NCI-H2227 treated with DMSO at 0.1 percent for 48 hours (cell line): ENCODE data around the gene DLL4.
"Not testable (repeated sequence)": the region's sequence is repeated elsewhere in the genome, so short reads cannot be mapped to it uniquely, and the experiment has no call there.

Source experiments
- DNase-seq: peaks from one replicate; lab custom pipeline; 2025; lab: John Stamatoyannopoulos, UW

Gene DLL4

DNA sequence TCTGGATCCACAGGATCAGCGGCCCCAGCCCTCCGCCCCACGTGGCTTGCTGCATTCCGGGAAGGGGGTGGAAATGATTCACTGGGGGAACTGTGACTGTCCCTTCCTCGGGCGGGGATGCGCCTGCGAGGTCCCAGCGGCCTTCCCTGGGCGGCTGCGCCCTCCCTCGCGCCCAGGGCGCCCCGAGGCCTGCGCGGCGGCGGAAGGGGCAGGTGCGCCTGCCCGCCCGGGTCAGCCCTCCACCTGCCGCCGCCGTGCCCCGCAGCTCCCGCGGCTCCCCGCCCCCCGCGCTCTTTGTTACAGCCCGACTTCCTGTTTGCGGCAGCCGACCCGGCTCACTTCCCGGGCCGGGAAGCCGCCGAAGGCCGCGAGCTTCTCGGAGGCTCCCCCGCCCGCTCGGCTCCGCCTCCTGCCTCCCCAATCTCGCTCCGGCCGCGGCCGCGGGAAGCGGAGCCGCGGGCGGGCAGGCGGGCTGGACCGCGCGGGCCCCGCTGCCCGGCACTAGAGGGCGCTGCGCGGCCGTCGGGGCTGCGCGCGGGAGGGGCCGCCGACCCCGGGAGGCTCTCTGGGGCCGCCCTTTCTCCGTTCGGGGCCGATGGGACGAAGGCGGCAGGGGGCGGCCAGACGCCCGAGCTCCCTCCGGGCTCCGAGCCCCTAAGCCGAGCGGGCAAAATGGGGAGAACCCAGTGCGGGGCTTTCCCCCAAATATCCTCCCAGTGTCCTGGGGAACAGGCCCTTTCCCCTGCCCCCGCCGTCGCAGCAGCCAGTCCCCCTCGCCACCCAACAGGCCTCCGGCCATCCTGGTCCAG, 12.6 kb downstream of the DLL4 start:
- peak; percentile 36 for DNase-seq

- peak; percentile 3 for DNase-seq
Observed at GRCh38 chr15:40942337-40942854, 13.3 kb downstream of the DLL4 start.

- no peak for DNase-seq
Observed at GRCh38 chr15:40942878-40943277, 13.7 kb downstream of the DLL4 start.

- DNase-seq = no peak
Observed at GRCh38 chr15:40943764-40944365, 14.7 kb downstream of the DLL4 start.

- DNase-seq = no peak
Observed at GRCh38 chr15:40944510-40945296, 15.6 kb downstream of the DLL4 start.

GRCh38 chr15:40948706-40949473, 19.8 kb downstream of the DLL4 start:
- DNase-seq = no peak

DNA sequence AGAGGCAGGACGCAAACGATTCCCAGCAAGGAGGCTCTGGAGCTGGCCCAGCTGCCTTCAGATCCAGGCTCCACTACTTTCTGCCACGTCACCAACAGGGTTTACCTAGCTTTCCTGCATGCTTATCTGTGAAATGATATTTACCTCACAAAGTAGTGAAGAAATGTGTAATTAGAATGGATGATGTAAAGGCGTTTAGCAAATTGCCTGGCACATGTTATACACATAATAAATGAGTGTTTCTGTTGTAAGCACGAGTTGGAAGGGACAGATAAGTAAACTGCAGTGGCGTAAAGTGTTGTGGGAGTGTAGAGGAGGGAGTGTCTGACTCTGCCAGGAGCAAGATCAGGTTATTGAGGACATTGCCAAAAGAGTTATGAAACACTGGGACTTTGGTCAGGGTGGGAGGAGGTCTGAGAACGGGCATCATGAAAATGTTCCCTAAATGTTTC, 20.6 kb downstream of the DLL4 start:
- no peak for DNase-seq

- no peak for DNase-seq
Observed at GRCh38 chr15:40951764-40952163, 22.6 kb downstream of the DLL4 start.

DNA sequence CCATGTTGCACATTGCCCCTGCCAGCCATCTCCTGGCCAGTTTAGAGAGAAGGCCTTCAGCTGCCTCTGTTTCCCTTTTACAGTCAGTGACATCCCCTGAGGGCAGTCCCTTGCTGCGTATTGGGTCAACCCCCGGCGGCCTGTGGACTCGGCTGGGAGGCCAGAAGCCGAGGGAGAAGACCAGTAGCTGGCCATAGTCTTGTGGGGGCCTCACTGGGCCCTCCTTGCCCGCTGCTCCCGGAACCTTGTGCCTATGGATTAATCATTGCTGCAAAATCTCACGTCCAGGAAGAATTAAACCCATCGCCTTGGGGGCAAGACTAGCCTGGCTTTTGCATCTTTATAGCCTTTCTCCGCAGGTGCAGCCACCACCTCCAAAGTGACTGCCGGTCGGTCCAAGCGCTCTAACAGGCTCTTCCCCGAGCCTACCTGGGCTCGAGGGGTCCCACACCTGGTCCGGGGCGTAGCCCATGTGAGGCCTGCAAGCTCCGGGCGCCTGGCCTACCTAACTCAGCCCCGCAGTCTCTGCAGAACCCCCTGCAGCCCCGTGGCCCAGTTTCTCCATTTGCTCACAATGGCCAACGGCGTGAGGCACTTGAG, 23.3 kb downstream of the DLL4 start:
- no peak for DNase-seq

GRCh38 chr15:40952901-40953712, 24.0 kb downstream of the DLL4 start, which contains the start of gene CHAC1:
Gene CHAC1, plus strand, starts transcription at chr15:40953471. Its CDS starts 113 bp downstream, at chr15:40953584.
- DNase-seq = peak; percentile 68

DNA sequence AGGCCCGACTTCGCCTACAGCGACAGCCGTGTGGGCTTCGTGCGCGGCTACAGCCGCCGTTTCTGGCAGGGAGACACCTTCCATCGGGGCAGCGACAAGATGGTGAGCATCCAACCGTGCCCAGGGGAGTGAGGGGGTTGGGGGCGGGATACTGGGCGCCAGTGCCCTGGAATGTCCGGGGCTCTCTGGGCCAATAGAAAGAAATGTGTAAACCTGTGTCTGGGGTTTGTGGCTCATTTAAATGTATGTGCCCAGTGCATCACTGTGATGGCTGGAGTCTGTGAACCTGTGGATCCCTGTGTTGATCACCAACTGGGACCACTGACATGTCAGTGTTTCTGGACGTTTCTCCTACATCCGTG, 24.6 kb downstream of the DLL4 start:
- DNase-seq = no peak

DNA sequence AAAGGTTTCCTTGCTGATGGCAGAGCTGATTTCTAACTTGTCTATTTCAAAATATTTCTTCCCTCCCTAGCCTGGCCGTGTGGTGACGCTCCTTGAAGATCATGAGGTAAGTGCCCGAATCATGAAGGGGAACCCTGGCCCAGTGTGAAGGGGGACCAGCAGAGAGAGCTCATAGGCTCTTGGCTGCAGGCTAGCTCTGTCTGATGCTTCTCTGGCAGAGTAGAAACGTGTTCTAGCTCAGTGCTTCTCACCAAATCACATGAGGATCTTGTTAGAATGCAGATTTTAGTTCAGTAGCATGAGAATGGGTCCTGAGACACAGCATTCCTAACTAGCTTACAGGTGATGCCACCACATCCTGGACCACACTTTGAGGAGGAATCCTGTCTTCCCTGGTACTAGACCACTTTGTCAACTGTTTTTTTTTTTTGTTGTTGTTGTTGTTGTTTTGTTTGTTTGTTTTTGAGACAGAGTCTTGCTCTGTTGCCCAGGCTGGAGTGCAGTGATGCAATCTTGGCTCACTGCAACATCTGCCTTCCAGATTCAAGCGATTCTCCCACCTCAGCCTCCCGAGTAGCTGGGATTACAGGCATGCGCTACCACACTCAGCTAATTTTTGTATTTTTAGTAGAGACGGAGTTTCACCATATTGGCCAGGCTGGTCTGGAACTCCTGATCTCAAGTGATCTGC, 25.2 kb downstream of the DLL4 start:
- DNase-seq = not testable (repeated sequence)

GRCh38 chr15:40955141-40955903, 26.2 kb downstream of the DLL4 start:
- no peak for DNase-seq

- DNase-seq = no peak
Observed at GRCh38 chr15:40955930-40956540, 26.9 kb downstream of the DLL4 start.

- DNase-seq = no peak
Observed at GRCh38 chr15:40956541-40956982, 27.4 kb downstream of the DLL4 start.

DNA sequence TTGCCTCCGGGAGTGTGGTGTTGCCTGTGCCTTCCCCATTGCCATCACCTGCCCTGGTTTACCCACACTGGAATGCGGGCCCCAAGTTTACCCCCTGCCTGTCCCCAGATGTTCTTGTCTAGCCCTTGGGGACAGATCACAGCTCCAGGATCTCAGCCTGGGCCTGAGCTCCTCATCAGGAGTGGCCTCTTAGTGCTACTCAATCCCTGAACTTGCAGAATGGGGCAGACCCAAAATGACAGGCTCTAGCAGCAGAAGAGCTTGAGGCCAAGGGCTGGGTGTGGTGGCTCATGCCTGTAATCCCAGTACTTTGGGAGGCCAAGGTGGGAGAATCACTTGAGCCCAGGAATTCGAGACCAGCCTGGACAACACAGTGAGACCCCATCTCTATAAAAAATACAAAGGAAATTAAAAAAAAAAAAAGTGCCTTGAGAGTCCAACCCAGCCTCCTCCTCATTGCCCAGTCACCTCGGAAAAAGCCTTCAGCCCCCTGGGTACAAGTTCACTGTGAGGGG, 28.0 kb downstream of the DLL4 start:
- no peak for DNase-seq

DNA sequence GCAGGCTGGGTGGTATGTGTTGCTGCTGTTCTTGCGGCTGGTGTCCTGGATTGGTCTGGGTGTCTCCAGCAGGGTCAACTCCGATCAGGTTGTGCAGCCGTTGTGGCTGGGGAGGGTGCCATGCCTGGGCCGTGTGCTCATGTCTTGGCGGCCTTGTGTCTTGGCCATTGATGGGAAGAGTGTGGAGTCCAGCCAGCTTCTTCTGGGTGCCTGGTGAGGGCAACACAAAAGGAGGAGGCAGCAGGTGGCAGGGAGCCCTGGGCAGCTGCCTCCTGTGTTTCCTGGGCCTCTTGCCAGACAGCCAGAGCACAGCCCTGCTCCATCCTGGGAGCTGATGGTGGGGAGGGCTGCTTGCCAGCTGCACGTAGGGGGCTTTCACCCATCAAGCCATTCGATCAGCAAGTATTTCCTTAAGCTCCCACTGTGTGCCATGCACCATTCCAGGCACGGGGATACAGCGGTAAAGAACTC, 28.5 kb downstream of the DLL4 start:
- DNase-seq = no peak

GRCh38 chr15:40958146-40958545, 29.0 kb downstream of the DLL4 start:
- no peak for DNase-seq
